ENCODE data around the gene CTIF.

CTIF gene

GRCh38 chr18:48669991-48670750 lies 131.3 kb downstream of the CTIF start:
- DNase-seq: no peak

- no peak for DNase-seq
Measured at GRCh38 chr18:48670751-48671560, 132.1 kb downstream of the CTIF start.

- no peak for DNase-seq
Measured at GRCh38 chr18:48671561-48671945, 132.7 kb downstream of the CTIF start.

GRCh38 chr18:48672671-48673340 lies 134.0 kb downstream of the CTIF start:
- no peak for DNase-seq

GRCh38 chr18:48673456-48673852 lies 134.6 kb downstream of the CTIF start:
- no peak for DNase-seq

- no peak for DNase-seq
Measured at GRCh38 chr18:48673853-48674721, 135.3 kb downstream of the CTIF start.

GRCh38 chr18:48674758-48675351 lies 136.0 kb downstream of the CTIF start:
- no peak for DNase-seq

GRCh38 chr18:48675352-48675761 lies 136.5 kb downstream of the CTIF start:
- DNase-seq: peak; percentile 72

GRCh38 chr18:48675912-48676311 lies 137.1 kb downstream of the CTIF start:
- DNase-seq: no peak

GRCh38 chr18:48676346-48676745 lies 137.5 kb downstream of the CTIF start:
- no peak for DNase-seq

- DNase-seq: peak; percentile 40
Measured at GRCh38 chr18:48676756-48677368, 138.0 kb downstream of the CTIF start.

- no peak for DNase-seq
Measured at GRCh38 chr18:48678237-48679115, 139.6 kb downstream of the CTIF start.

GRCh38 chr18:48679236-48679635 lies 140.4 kb downstream of the CTIF start:
- DNase-seq: no peak

GRCh38 chr18:48680339-48681250 lies 141.8 kb downstream of the CTIF start:
- DNase-seq: no peak

GRCh38 chr18:48682768-48683167 lies 143.9 kb downstream of the CTIF start:
- no peak for DNase-seq

- no peak for DNase-seq
Measured at GRCh38 chr18:48683197-48683596, 144.4 kb downstream of the CTIF start.

- DNase-seq: no peak
Measured at GRCh38 chr18:48683661-48684060, 144.8 kb downstream of the CTIF start.

- DNase-seq: no peak
Measured at GRCh38 chr18:48687346-48688042, 148.7 kb downstream of the CTIF start.

- DNase-seq: no peak
Measured at GRCh38 chr18:48688961-48689360, 150.1 kb downstream of the CTIF start.

Data from activated T-cell treated with anti-CD3 and anti-CD28 coated beads for 4 hours (primary cell).